B cell (primary cell): ENCODE measurements around the gene RAD51B. TPM values are rescaled to one million over a fixed set of nuclear protein-coding genes. Genes with fewer than 3 reads are reported as not detected.
A peak's percentile ranks its signal among the peaks of the same experiment; 100 is the strongest.

Experiments
- ATAC-seq: fragments of 200-7000 bp; cut with Tn5 transposase; one replicate; pipeline ENCODE4 v1.10.0; 2021; ENCODE audit warnings: low read depth, mild to moderate bottlenecking, moderate number of reproducible peaks, moderate library complexity
- CTCF ChIA-PET: fragments of 350-600 bp; sonication (Branson Sonifier 250); formaldehyde crosslinking; loops from one replicate; lab custom pipeline; 2021; ENCODE audit warnings: antibody characterized with exemption, inconsistent platforms; lab: Charles Lee
- POLR2A ChIA-PET: fragments of 350-600 bp; sonication (Branson Sonifier 250); formaldehyde crosslinking; loops from one replicate; lab custom pipeline; 2021; ENCODE audit warnings: antibody characterized with exemption; lab: Charles Lee
- DNase-seq: peaks from one replicate; pipeline ENCODE4 v3.0.0; 2013
- H2AFZ ChIP-seq: 2 replicates; pipeline ENCODE4 v1.6.1; 2012; ENCODE audit warnings: mild to moderate bottlenecking, low read depth, low read length; ENCODE audit not compliant: insufficient read depth, poor library complexity, severe bottlenecking
- H3K27ac ChIP-seq, 2 donors: 1 replicate in 1 of 2; 2 replicates in 1 of 2; pipeline ENCODE4 v1.5.1; 2012 to 2013; ENCODE audit warnings: low read length in 2 of 2, mild to moderate bottlenecking in 2 of 2, moderate library complexity in 1 of 2
- H3K27me3 ChIP-seq, 4 experiments: fragments of 200-600 bp in 1 of 4; sonication (generic) in 1 of 4; replicated peaks in 1 of 4; 1 replicate in 2 of 4; 2 replicates in 2 of 4; pipeline versions ENCODE4 v1.6.1 to v1.7.0; 2013 to 2016; ENCODE audit warnings: low read length in 3 of 4, mild to moderate bottlenecking in 2 of 4, mixed read lengths in 1 of 4, moderate library complexity in 1 of 4; ENCODE audit not compliant: insufficient read depth in 4 of 4, control insufficient read depth in 3 of 4; ENCODE audit errors: control extremely low read depth in 1 of 4
- H3K36me3 ChIP-seq, 2 experiments: replicated peaks in 1 of 2; 1 replicate in 1 of 2; 2 replicates in 1 of 2; pipeline versions ENCODE4 v1.6.1 to v1.7.1; 2013; ENCODE audit warnings: low read length in 1 of 2; ENCODE audit not compliant: insufficient read depth in 2 of 2, control insufficient read depth in 1 of 2; ENCODE audit errors: control extremely low read depth in 1 of 2, extremely low read depth in 1 of 2
- H3K4me1 ChIP-seq, 2 donors: fragments of 200-600 bp in 1 of 2; sonication (generic) in 1 of 2; 1 replicate in 1 of 2; 2 replicates in 1 of 2; pipeline versions ENCODE4 v1.5.1 to v1.6.1; 2013 to 2017; ENCODE audit warnings: low read length in 2 of 2; ENCODE audit not compliant: control insufficient read depth in 2 of 2, insufficient read depth in 2 of 2
- H3K4me2 ChIP-seq: replicated peaks from 2 replicates; pipeline ENCODE3; 2012; ENCODE audit warnings: mild to moderate bottlenecking, low read depth, low read length; ENCODE audit not compliant: poor library complexity, severe bottlenecking
- H3K4me3 ChIP-seq, 5 experiments: fragments of 200-600 bp in 1 of 5; sonication (generic) in 1 of 5; 1 replicate in 3 of 5; 2 replicates in 2 of 5; pipeline versions ENCODE4 v1.5.1 to v1.7.0; 2011 to 2016; ENCODE audit warnings: low read length in 4 of 5, mild to moderate bottlenecking in 4 of 5, low read depth in 2 of 5, control low read depth in 1 of 5, moderate library complexity in 1 of 5; ENCODE audit not compliant: insufficient read depth in 1 of 5; ENCODE audit errors: control extremely low read depth in 1 of 5, extremely low read depth in 1 of 5
- H3K79me2 ChIP-seq: fragments of 200-600 bp; sonication (generic); one replicate; pipeline ENCODE4 v1.6.0; 2016; ENCODE audit warnings: low read length; ENCODE audit not compliant: control insufficient read depth, insufficient read depth
- H3K9ac ChIP-seq: fragments of 200-600 bp; sonication (generic); 2 replicates; pipeline ENCODE4 v1.6.1; 2017; ENCODE audit warnings: mild to moderate bottlenecking, low read length, moderate library complexity
- H3K9me3 ChIP-seq, 3 donors: one replicate each; pipeline versions ENCODE4 v1.6.1 to v1.7.1; 2013; ENCODE audit warnings: low read length in 2 of 3; ENCODE audit not compliant: control insufficient read depth in 2 of 3, insufficient read depth in 1 of 3; ENCODE audit errors: control extremely low read depth in 1 of 3
- H4K20me1 ChIP-seq: 2 replicates; pipeline ENCODE4 v1.6.0; 2012; ENCODE audit warnings: mild to moderate bottlenecking, low read length; ENCODE audit not compliant: insufficient read depth, control insufficient read depth, poor library complexity, severe bottlenecking
- H3K27ac Mint-ChIP-seq: one replicate; pipeline ENCODE4 v1.8.0; 2021; ENCODE audit warnings: mixed read lengths
- H3K27me3 Mint-ChIP-seq: one replicate; pipeline ENCODE4 v1.8.0; 2021; ENCODE audit warnings: mixed read lengths
- H3K4me1 Mint-ChIP-seq: one replicate; pipeline ENCODE4 v1.8.0; 2021; ENCODE audit warnings: mixed read lengths
- H3K4me3 Mint-ChIP-seq: one replicate; pipeline ENCODE4 v1.8.0; 2021; ENCODE audit warnings: mixed read lengths
- H3K9me3 Mint-ChIP-seq: one replicate; pipeline ENCODE4 v1.8.0; 2022; ENCODE audit warnings: mixed read lengths; ENCODE audit not compliant: insufficient read depth
- EZH2 ChIP-seq: IDR thresholded peaks from 2 replicates; pipeline ENCODE4 v1.6.1; 2012; ENCODE audit warnings: borderline replicate concordance, low read depth, mild to moderate bottlenecking, moderate library complexity, low read length; ENCODE audit not compliant: insufficient read depth, poor library complexity, severe bottlenecking
- WGBS: methylation state at CpG from one replicate; pipeline ENCODE4 v1.1.5; 2013; ENCODE audit warnings: missing lambda C conversion rate; ENCODE audit not compliant: insufficient coverage; 5-methylcytosine and 5-hydroxymethylcytosine counted together
- intact Hi-C: fragments of 100-400 bp; cut with micrococcal nuclease; formaldehyde crosslinking; loops from one replicate; pipeline ENCODE4 v1.10.0; 2022
- polyA plus RNA-seq: library from polyadenylated mRNA; depleted of rRNA; stranded (reverse); fragments of >200 nt; gene quantifications from 2 replicates; pipeline ENCODE4 v1.2.3, GENCODE V29; 2012
- total RNA-seq, 2 donors: library from RNA; stranded (reverse); fragments of 120-200 nt in 1 of 2; gene quantifications; 1 replicate in 1 of 2; 2 replicates in 1 of 2; pipeline versions ENCODE4 v1.2.3 to v1.2.4, GENCODE V29; 2013 to 2022
- TF ChIP-seq, protein P1 (sequence below): fragments of 200-600 bp; IDR thresholded peaks from one replicate; pipeline ENCODE4 v1.8.0; 2022; ENCODE audit warnings: antibody characterized with exemption, mild to moderate bottlenecking

The RAD51B gene
- total and polyA plus RNA-seq, 2 donors (not counting 1 experiment from before 2014, with no cell fraction given), result 6.5 to 60.6 TPM

DNA sequence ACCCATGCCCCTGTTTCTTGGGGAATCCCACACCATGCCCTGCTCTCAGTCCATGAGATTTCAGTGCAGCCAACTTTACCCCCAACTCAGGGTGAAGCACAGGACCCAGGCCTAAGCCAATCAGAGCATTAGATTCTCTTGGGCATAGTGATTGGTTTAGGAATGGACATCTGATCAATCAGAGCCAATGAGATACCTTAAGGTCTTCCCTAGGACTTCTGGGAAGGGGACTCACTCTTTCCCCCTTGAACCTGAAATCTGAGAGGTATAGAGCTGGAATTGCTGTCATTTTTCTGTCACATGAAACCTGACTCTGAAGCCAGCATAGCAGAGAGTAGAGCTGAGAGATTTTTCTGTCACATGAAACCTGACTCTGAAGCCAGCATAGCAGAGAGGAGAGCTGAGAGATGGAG, 846.2 kb downstream of the RAD51B start:
- H3K9me3 ChIP-seq, result no peaks in the 10 kb centered on the region
- H3K27me3 ChIP-seq, result no peaks in the 10 kb centered on the region
- no peak overlapping the region for H3K9ac ChIP-seq
- peaks cover 20% of the 10 kb centered on the region for H3K79me2 ChIP-seq
- no peak overlapping the region for H2AFZ ChIP-seq
- Mint-ChIP-seq H3K27ac (peak overlapping the region; percentile 48), H3K4me1 (peaks cover 68% of the 10 kb centered on the region), H3K4me3 (no peak overlapping the region), H3K9me3 (no peaks in the 10 kb centered on the region), H3K27me3 (no peaks in the 10 kb centered on the region)
- ChIA-PET CTCF (interaction anchor here (1.2 kb wide), 1 partner anchor 20 kb away, joined by 3 read pairs; no protein-coding TSS in a partner anchor), POLR2A (interaction anchor here (1.0 kb wide), 1 partner anchor 8 kb away, joined by 3 read pairs; no protein-coding TSS in a partner anchor)
- intact Hi-C loops, result loop anchor here (2.0 kb wide), 1 partner anchor 17 kb away; no protein-coding TSS in a partner anchor
- H4K20me1 ChIP-seq, result no peaks in the 10 kb centered on the region
- no peak for ATAC-seq
- H3K4me2 ChIP-seq, result no peak overlapping the region
- no peak overlapping the region for H3K4me3 ChIP-seq
- peaks cover 0 to 1% of the 10 kb centered on the region in 2 experiments for H3K36me3 ChIP-seq
- H3K27ac ChIP-seq, result no peak overlapping the region
- peaks cover 15 to 21% of the 10 kb centered on the region in 2 donors for H3K4me1 ChIP-seq
- no peak for DNase-seq
- TF ChIP-seq, protein P1, sequence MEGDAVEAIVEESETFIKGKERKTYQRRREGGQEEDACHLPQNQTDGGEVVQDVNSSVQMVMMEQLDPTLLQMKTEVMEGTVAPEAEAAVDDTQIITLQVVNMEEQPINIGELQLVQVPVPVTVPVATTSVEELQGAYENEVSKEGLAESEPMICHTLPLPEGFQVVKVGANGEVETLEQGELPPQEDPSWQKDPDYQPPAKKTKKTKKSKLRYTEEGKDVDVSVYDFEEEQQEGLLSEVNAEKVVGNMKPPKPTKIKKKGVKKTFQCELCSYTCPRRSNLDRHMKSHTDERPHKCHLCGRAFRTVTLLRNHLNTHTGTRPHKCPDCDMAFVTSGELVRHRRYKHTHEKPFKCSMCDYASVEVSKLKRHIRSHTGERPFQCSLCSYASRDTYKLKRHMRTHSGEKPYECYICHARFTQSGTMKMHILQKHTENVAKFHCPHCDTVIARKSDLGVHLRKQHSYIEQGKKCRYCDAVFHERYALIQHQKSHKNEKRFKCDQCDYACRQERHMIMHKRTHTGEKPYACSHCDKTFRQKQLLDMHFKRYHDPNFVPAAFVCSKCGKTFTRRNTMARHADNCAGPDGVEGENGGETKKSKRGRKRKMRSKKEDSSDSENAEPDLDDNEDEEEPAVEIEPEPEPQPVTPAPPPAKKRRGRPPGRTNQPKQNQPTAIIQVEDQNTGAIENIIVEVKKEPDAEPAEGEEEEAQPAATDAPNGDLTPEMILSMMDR, result no peak
- TF ChIP-seq EZH2, result no peak

DNA sequence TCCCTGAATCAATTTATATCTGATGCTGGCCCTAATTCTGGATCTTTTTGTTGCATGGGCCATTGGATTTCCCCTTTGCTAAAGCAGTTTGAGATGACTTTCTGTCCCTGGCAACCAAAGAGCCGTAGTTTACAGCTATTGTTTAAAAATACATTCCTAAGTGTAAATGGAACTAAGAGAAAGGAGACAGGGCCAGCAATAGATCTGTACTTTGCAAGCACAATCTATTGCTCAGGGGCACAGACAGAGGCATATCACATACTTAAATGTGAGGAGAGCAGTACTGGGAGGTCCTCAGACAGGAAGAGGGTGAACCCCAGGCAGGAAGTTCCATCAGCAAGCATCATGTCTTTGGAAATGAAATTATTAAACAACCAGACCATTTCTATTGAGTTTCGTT, 846.7 kb downstream of the RAD51B start:
- H3K27me3 Mint-ChIP-seq, result no peaks in the 10 kb centered on the region
- no CpG with 5 or more reads among the region's 2 CpGs for WGBS
- H3K36me3 ChIP-seq, result peaks cover 0 to 1% of the 10 kb centered on the region in 2 experiments
- CTCF ChIA-PET, result no interaction called here
- intact Hi-C loops, result no loop called here
- H3K4me1 Mint-ChIP-seq, result peaks cover 68% of the 10 kb centered on the region
- no peak for DNase-seq
- H2AFZ ChIP-seq, result no peak overlapping the region
- no peaks in the 10 kb centered on the region for H3K27me3 ChIP-seq
- no peak overlapping the region for H3K4me3 ChIP-seq
- peaks cover 15 to 21% of the 10 kb centered on the region in 2 donors for H3K4me1 ChIP-seq
- H3K9ac ChIP-seq, result no peak overlapping the region
- H3K79me2 ChIP-seq, result peaks cover 24% of the 10 kb centered on the region
- H3K9me3 Mint-ChIP-seq, result no peaks in the 10 kb centered on the region
- no peaks in the 10 kb centered on the region for H4K20me1 ChIP-seq
- ATAC-seq, result no peak
- POLR2A ChIA-PET, result interaction anchor here (1.0 kb wide), 1 partner anchor 9 kb away, joined by 3 read pairs; no protein-coding TSS in a partner anchor
- H3K27ac ChIP-seq, result no peak overlapping the region
- H3K27ac Mint-ChIP-seq, result peak overlapping the region; percentile 12
- H3K4me2 ChIP-seq, result no peak overlapping the region
- no peak for TF ChIP-seq EZH2
- TF ChIP-seq, protein P1, result no peak
- no peak overlapping the region for H3K4me3 Mint-ChIP-seq
- no peaks in the 10 kb centered on the region for H3K9me3 ChIP-seq
